Stomach (tissue), 9 donors: ENCODE measurements around the gene NUP85. TPM values are rescaled to one million over a fixed set of nuclear protein-coding genes. Genes with fewer than 3 reads are reported as not detected.

Experiments
- DNase-seq, 2 donors: peaks; one replicate each; pipeline versions ENCODE4 v3.0.0 to v3.0.0-alpha.2; 2013 to 2019
- H3K27ac ChIP-seq, 5 donors: fragments of 200-600 bp in 4 of 5; sonication (generic) in 4 of 5; one replicate each; pipeline ENCODE4 v1.5.1; 2013 to 2019; ENCODE audit warnings: mild to moderate bottlenecking in 1 of 5, moderate library complexity in 1 of 5
- H3K27me3 ChIP-seq, 3 donors: fragments of 200-600 bp; sonication (generic); one replicate each; pipeline ENCODE4 v1.5.1; 2017 to 2019; ENCODE audit warnings: mixed run types in 1 of 3
- H3K36me3 ChIP-seq, 4 donors: fragments of 200-600 bp; sonication (generic); 1 replicate in 3 of 4; 2 replicates in 1 of 4; pipeline ENCODE4 v1.5.1; 2016 to 2019
- H3K4me1 ChIP-seq, 4 donors: fragments of 200-600 bp; sonication (generic); one replicate each; pipeline ENCODE4 v1.5.1; 2016 to 2019
- H3K4me3 ChIP-seq, 4 donors: fragments of 200-600 bp; sonication (generic) in 3 of 4; one replicate each; pipeline ENCODE4 v1.5.1; 2016 to 2019; ENCODE audit warnings: mild to moderate bottlenecking in 1 of 4
- H3K9me3 ChIP-seq, 4 donors: fragments of 200-600 bp; sonication (generic); one replicate each; pipeline ENCODE4 v1.5.1; 2016 to 2019
- CTCF ChIP-seq, 7 experiments: fragments of 450-650 bp in 4 of 7; fragments of 200-600 bp in 3 of 7; sonication (generic) in 3 of 7; IDR thresholded peaks; one replicate each; pipeline ENCODE4 v1.5.1; 2016 to 2019; ENCODE audit warnings: antibody characterized with exemption in 7 of 7, control low read depth in 2 of 7, mild to moderate bottlenecking in 1 of 7
- EP300 ChIP-seq: sonication (generic); formaldehyde crosslinking; IDR thresholded peaks from one replicate; pipeline ENCODE4 v1.6.1; 2017; ENCODE audit warnings: antibody characterized with exemption
- POLR2A ChIP-seq, 4 donors: fragments of 450-650 bp; IDR thresholded peaks; one replicate each; pipeline ENCODE4 v1.6.1; 2016; ENCODE audit warnings: antibody characterized with exemption in 4 of 4, control low read depth in 2 of 4, mild to moderate bottlenecking in 1 of 4, moderate library complexity in 1 of 4
- POLR2AphosphoS5 ChIP-seq, 3 donors: sonication (generic); formaldehyde crosslinking; IDR thresholded peaks; one replicate each; pipeline ENCODE4 v1.6.1; 2016; ENCODE audit warnings: antibody characterized with exemption in 3 of 3
- WGBS, 5 donors: extraction: QIAGEN DNeasy Blood & Tissue Kit in 3 of 5; methylation state at CpG; one replicate each; pipeline versions ENCODE4 v1.1.5 to v1.1.7; 2013 to 2018; 5-methylcytosine and 5-hydroxymethylcytosine counted together
- intact Hi-C: fragments of 100-400 bp; cut with DNase I; formaldehyde crosslinking; loops from one replicate; pipeline ENCODE4 v1.15.1; 2023; ENCODE audit warnings: low total_unique reads
- polyA plus RNA-seq, 3 donors: library from polyadenylated mRNA; stranded (reverse); fragments of 200-250 nt; gene quantifications; one replicate each; pipeline ENCODE4 v1.2.3, GENCODE V29; 2013
- total RNA-seq, 5 donors: library from RNA; depleted of rRNA; stranded (reverse); fragments of >200 nt; gene quantifications; one replicate each; pipeline versions ENCODE4 v1.1.0 to v1.2.3, GENCODE V29; 2014 to 2016
- donor health status: healthy with polysubstance abuse.
- donor health status: Bipolar disorder and iron deficiency.
- donor health status: healthy.

The NUP85 gene
- total and polyA plus RNA-seq, 8 donors, result 20.3 to 220 (median 33.2) TPM

- Histone ChIP-seq H3K36me3 (peaks cover 15 to 34% (median 29%) of the 10 kb centered on the region in 4 donors), H3K9me3 (no peaks in the 10 kb centered on the region), H3K4me1 (peaks cover 18 to 42% (median 29%) of the 10 kb centered on the region in 4 donors), H3K27ac (peak overlapping the region; percentile 98 to 100 (median 100)), H3K4me3 (peak overlapping the region; percentile 89 to 99 (median 97)), H3K27me3 (no peaks in the 10 kb centered on the region)
- 0 to 1% (median 0%) methylated on average over 6 to 33 of the region's 33 CpGs for WGBS, 5 donors
- intact Hi-C loops, result no loop called here
- DNase-seq, result peak in 1 of 2 donors; percentile 26
- TF ChIP-seq EP300 (no peak), POLR2A (IDR thresholded peaks at IDR 0.05) (no peak), POLR2AphosphoS5 (IDR thresholded peaks at IDR 0.05) (no peak), CTCF (IDR thresholded peaks at IDR 0.05) (peak in 1 of 7 experiments; percentile 38)
Observed at GRCh38 chr17:75182319-75182568, 23.2 kb upstream of the NUP85 start.

GRCh38 chr17:75182569-75183436 is 22.7 kb upstream of the NUP85 start, which contains the start of gene SUMO2:
SUMO2 (minus strand) TSS chr17:75182959; CDS start chr17:75182834, 125 bp downstream.
- DNase-seq, result peak; percentile 97 to 98
- H3K9me3 ChIP-seq, result no peaks in the 10 kb centered on the region
- TF ChIP-seq CTCF (IDR thresholded peaks at IDR 0.05), result peak in 2 of 7 experiments; percentile 20 to 32
- peak in 1 of 4 donors; percentile 56 for TF ChIP-seq POLR2A (IDR thresholded peaks at IDR 0.05)
- peak; percentile 37 to 75 (median 59) for TF ChIP-seq POLR2AphosphoS5 (IDR thresholded peaks at IDR 0.05)
- TF ChIP-seq EP300, result no peak
- 1 to 2% (median 2%) methylated on average over 42 to 92 of the region's 92 CpGs for WGBS, 5 donors
- H3K27me3 ChIP-seq, result no peaks in the 10 kb centered on the region
- H3K36me3 ChIP-seq, result peaks cover 9 to 28% (median 23%) of the 10 kb centered on the region in 4 donors
- intact Hi-C loops, result no loop called here
- H3K27ac ChIP-seq, result peak within 1 kb of the TSS; percentile 98 to 100 (median 100)
- peaks cover 18 to 38% (median 29%) of the 10 kb centered on the region in 4 donors for H3K4me1 ChIP-seq
- H3K4me3 ChIP-seq, result peak within 1 kb of the TSS; percentile 89 to 99 (median 97)

GRCh38 chr17:75183999-75184884 is 21.2 kb upstream of the NUP85 start:
- Histone ChIP-seq H3K9me3 (no peaks in the 10 kb centered on the region), H3K36me3 (peaks cover 8 to 14% (median 9%) of the 10 kb centered on the region in 4 donors), H3K4me1 (peaks cover 15 to 33% (median 24%) of the 10 kb centered on the region in 4 donors), H3K4me3 (no peak overlapping the region), H3K27ac (peak overlapping the region in 3 of 5 donors; percentile 98 to 100 (median 100)), H3K27me3 (no peaks in the 10 kb centered on the region)
- 92 to 97% (median 96%) methylated on average over 9 of the region's 9 CpGs for WGBS, 5 donors
- TF ChIP-seq EP300 (no peak), POLR2AphosphoS5 (IDR thresholded peaks at IDR 0.05) (no peak), POLR2A (IDR thresholded peaks at IDR 0.05) (no peak), CTCF (IDR thresholded peaks at IDR 0.05) (no peak)
- no peak for DNase-seq
- intact Hi-C loops, result no loop called here

GRCh38 chr17:75188614-75189013 is 16.9 kb upstream of the NUP85 start:
- WGBS, 5 donors, result 90 to 96% (median 93%) methylated on average over 6 of the region's 6 CpGs
- intact Hi-C loops, result no loop called here
- no peaks in the 10 kb centered on the region for H3K9me3 ChIP-seq

More at GRCh38 chr17:75188614-75189013, 16.9 kb upstream of the NUP85 start:
- H3K36me3 ChIP-seq, result no peaks in the 10 kb centered on the region
- peaks cover under 1 to 4% (median 2%) of the 10 kb centered on the region in 4 donors for H3K4me1 ChIP-seq
- no peak for DNase-seq
- no peak overlapping the region for H3K4me3 ChIP-seq
- H3K27ac ChIP-seq, result peak overlapping the region in 1 of 5 donors; percentile 78
- H3K27me3 ChIP-seq, result no peaks in the 10 kb centered on the region
- TF ChIP-seq CTCF (IDR thresholded peaks at IDR 0.05), result no peak
- TF ChIP-seq POLR2AphosphoS5 (IDR thresholded peaks at IDR 0.05), result no peak
- TF ChIP-seq EP300, result no peak
- TF ChIP-seq POLR2A (IDR thresholded peaks at IDR 0.05), result no peak
